ENCODE results near the gene PTPN1. TPM values are rescaled to one million over a fixed set of nuclear protein-coding genes. Genes with fewer than 3 reads are reported as not detected.

Gene PTPN1
- total and polyA plus RNA-seq, 2 of the 13 experiments (the other 11 are each of a cell fraction or from before 2014, with no cell fraction given), result 17.7 to 37.2 TPM

DNA sequence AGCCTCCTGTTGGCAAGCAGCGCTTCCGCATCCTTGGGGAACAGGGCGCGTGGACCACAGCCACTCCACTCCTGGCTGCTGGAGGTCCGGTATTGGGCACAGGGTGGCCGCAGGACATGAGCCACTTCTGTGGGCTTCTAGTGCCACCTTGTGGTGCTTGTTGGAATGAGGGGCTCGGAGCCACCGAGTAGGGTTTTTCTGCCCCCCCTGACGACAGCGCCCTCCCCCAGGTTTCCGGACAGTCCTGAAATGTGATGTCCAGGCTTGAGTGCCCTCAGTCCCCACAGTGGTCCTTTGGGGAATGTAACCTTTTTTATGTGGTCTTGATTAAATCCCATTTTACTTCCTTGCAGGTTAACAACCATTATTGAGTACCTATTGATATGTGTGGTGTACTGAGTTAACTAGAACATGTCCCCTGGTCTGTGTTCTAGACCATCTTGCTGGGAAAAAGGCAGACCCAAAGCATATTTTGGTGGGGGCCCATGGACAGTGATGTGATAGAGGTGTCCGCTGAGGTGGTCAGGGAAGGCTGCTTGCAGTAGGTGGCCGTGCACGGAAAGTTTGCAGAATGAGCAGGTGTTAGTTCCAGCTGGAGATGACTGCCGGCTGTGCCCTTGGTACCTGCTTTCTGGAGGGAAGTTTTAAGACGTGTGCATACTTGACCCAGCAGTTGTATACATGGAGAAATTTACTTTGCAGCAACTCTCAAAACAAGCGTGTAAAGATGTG, 70.0 kb downstream of the PTPN1 start (continued):
- TF ChIP-seq SSRP1 (CRISPR knock-in tag; IDR thresholded peaks at IDR 0.05), result no peak
- peak; percentile 77 for TF ChIP-seq ZNF501 (CRISPR knock-in tag; IDR thresholded peaks at IDR 0.05)
- TF ChIP-seq ZIK1 (CRISPR knock-in tag; IDR thresholded peaks at IDR 0.05; ENCODE audit: borderline replicate concordance, low read depth), result no peak
- 0 out of 2 replicates have a peak, but pooled peaks have one; percentile 36 for TF ChIP-seq GATAD1 (CRISPR knock-in tag; IDR thresholded peaks at IDR 0.05)
- TF ChIP-seq ZNF205 (CRISPR knock-in tag; IDR thresholded peaks at IDR 0.05), result no peak
- TF ChIP-seq GLI4 (CRISPR knock-in tag; IDR thresholded peaks at IDR 0.05; ENCODE audit: borderline replicate concordance), result no peak
- no peak for TF ChIP-seq ELF4 (CRISPR knock-in tag; IDR thresholded peaks at IDR 0.05; ENCODE audit: borderline replicate concordance)
- TF ChIP-seq SKI (IDR thresholded peaks at IDR 0.05; ENCODE audit: partially characterized antibody), result no peak
- TF ChIP-seq PTBP1 (IDR thresholded peaks at IDR 0.05; ENCODE audit: low read depth, low read length, poor library complexity, severe bottlenecking), result no peak
- no peak for TF ChIP-seq YY1 (IDR thresholded peaks at IDR 0.05; ENCODE audit: insufficient read depth, insufficient replicate concordance, low read depth, low read length)
- peak; percentile 28; the same call in 1 of the 2 replicates for TF ChIP-seq TBX3 (IDR thresholded peaks at IDR 0.05; ENCODE audit: borderline replicate concordance)
- TF ChIP-seq, protein P1, sequence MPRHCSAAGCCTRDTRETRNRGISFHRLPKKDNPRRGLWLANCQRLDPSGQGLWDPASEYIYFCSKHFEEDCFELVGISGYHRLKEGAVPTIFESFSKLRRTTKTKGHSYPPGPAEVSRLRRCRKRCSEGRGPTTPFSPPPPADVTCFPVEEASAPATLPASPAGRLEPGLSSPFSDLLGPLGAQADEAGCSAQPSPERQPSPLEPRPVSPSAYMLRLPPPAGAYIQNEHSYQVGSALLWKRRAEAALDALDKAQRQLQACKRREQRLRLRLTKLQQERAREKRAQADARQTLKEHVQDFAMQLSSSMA (CRISPR knock-in tag; IDR thresholded peaks at IDR 0.05), result 0 out of 2 replicates have a peak, but pooled peaks have one; percentile 48
- no peak for TF ChIP-seq ZEB1 (IDR thresholded peaks at IDR 0.05; ENCODE audit: insufficient replicate concordance, low read depth)
- TF ChIP-seq, protein P2, sequence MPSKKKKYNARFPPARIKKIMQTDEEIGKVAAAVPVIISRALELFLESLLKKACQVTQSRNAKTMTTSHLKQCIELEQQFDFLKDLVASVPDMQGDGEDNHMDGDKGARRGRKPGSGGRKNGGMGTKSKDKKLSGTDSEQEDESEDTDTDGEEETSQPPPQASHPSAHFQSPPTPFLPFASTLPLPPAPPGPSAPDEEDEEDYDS (CRISPR knock-in tag; IDR thresholded peaks at IDR 0.05), result no peak
- no peak for TF ChIP-seq ZBTB43 (CRISPR knock-in tag; conservative IDR thresholded peaks at IDR 0.05)
- no peak for TF ChIP-seq NCOA5 (CRISPR knock-in tag; IDR thresholded peaks at IDR 0.05)
- TF ChIP-seq NFKB2 (CRISPR knock-in tag; IDR thresholded peaks at IDR 0.05; ENCODE audit: borderline replicate concordance), result peak; percentile 68; the same call in 1 of the 2 replicates
- no peak for TF ChIP-seq POLR2AphosphoS5 (IDR thresholded peaks at IDR 0.05; ENCODE audit: low read depth, low read length)
- TF ChIP-seq ZNF878 (CRISPR knock-in tag; IDR thresholded peaks at IDR 0.05), result no peak
- no peak for TF ChIP-seq NR2F6 (IDR thresholded peaks at IDR 0.05)
- peak; percentile 25; the same call in 1 of the 2 replicates for TF ChIP-seq NR2F6 (CRISPR knock-in tag; IDR thresholded peaks at IDR 0.05)
- TF ChIP-seq TGIF2 (CRISPR knock-in tag; IDR thresholded peaks at IDR 0.05), result 0 out of 2 replicates have a peak, but pooled peaks have one; percentile 44
- no peak for TF ChIP-seq ZNF709 (CRISPR knock-in tag; IDR thresholded peaks at IDR 0.05)
- TF ChIP-seq FIP1L1 (IDR thresholded peaks at IDR 0.05; ENCODE audit: borderline replicate concordance, insufficient read depth, low read depth, low read length), result 0 out of 2 replicates have a peak, but pooled peaks have one; percentile 48
- TF ChIP-seq SMAD3 (CRISPR knock-in tag; IDR thresholded peaks at IDR 0.05), result 0 out of 2 replicates have a peak, but pooled peaks have one; percentile 46
- no peak for TF ChIP-seq ZNF44 (CRISPR knock-in tag; IDR thresholded peaks at IDR 0.05)
- no peak for TF ChIP-seq HES4 (CRISPR knock-in tag; IDR thresholded peaks at IDR 0.05; ENCODE audit: borderline replicate concordance)
- TF ChIP-seq ZNF629 (CRISPR knock-in tag; conservative IDR thresholded peaks at IDR 0.05), result no peak
- no peak for TF ChIP-seq ZFX (CRISPR knock-in tag; IDR thresholded peaks at IDR 0.05; ENCODE audit: low read depth)
